ENCODE results near the gene PLAC9. TPM values are rescaled to one million over a fixed set of nuclear protein-coding genes. Genes with fewer than 3 reads are reported as not detected.
A peak's percentile ranks its signal among the peaks of the same experiment; 100 is the strongest.

Gene PLAC9
- total and polyA plus RNA-seq, 2 experiments from 2014 or later = 1.9 TPM; not detected in 1

DNA sequence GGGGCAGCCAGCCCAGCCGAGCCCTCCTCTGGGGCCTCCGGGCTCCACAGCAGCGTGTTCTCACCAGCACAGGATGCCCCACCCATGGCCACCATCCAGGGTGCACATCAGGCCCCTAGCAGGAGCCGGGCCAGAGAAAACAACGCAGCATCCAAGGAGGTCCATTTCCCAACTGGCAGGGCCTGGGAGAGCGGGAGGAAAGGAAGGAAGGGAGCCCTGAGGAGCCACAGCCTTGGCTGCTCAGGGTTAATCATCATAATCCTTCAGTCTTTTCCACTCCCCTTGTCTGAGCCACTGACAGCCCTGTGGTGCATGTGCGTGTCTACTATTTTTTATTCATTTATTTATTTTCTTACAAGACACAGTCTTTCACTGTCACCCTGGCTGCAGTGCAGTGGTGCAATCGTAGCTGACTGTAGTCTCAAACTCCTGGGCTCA lies 3.6 kb downstream of the PLAC9 start:
- Histone ChIP-seq H3K4me3 (no peak overlapping the region), H3K27ac (no peak overlapping the region), H3K4me1 (ENCODE audit: low read depth) (no peaks in the 10 kb centered on the region), H3K36me3 (no peaks in the 10 kb centered on the region), H3K27me3 (peaks cover 29% of the 10 kb centered on the region), H3K9me3 (ENCODE audit: low read depth) (no peaks in the 10 kb centered on the region)
- DNase-seq (ENCODE audit: low read depth in 1 of 2, low spot score in 1 of 2) = peak in 1 of 2 donors; percentile 96
- TF ChIP-seq, protein P1, sequence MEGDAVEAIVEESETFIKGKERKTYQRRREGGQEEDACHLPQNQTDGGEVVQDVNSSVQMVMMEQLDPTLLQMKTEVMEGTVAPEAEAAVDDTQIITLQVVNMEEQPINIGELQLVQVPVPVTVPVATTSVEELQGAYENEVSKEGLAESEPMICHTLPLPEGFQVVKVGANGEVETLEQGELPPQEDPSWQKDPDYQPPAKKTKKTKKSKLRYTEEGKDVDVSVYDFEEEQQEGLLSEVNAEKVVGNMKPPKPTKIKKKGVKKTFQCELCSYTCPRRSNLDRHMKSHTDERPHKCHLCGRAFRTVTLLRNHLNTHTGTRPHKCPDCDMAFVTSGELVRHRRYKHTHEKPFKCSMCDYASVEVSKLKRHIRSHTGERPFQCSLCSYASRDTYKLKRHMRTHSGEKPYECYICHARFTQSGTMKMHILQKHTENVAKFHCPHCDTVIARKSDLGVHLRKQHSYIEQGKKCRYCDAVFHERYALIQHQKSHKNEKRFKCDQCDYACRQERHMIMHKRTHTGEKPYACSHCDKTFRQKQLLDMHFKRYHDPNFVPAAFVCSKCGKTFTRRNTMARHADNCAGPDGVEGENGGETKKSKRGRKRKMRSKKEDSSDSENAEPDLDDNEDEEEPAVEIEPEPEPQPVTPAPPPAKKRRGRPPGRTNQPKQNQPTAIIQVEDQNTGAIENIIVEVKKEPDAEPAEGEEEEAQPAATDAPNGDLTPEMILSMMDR (IDR thresholded peaks at IDR 0.05; ENCODE audit: low read depth, low read length) = no peak

DNA sequence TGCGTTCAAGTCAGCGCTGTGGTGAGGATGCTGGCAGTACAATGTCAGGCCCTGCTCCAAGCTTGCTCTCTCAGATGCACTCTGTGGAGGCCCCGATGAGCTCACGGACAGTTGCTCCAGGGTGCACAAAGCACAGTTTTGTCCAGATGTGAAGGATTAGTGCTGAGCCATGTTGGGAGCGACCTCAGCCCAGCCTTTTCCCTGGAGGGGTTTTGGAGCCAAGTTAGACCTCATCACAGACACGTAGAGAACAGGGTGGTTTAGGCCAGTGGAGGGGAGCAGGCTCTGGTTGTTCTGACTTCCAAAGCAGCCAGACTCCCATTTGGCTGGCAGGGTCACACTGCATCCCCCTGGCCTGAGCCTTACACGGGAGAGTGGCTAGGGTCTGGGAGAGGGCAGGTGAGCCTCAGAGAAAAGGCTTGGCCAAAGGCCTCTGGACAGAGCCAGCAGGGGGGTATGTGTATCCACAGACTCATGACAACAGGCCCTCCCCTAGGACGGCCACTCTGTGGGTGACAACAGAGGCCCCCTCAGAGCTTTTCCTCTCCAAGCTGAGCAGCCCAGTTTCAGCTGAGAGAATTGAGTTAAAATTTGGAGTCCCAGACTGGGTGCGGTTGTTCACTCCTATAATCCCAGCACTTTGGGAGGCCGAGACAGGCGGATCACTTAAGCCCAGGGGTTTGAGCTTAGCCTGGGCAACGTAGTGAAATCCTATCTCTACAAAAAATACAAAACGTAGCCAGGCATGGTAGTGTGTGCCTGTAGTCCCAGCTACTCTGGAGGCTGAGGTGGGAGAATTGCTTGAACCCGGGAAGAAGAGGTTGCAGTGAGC lies 4.7 kb downstream of the PLAC9 start:
- DNase-seq (ENCODE audit: low read depth in 1 of 2, low spot score in 1 of 2) = peak in 1 of 2 donors; percentile 57
- H3K4me1 ChIP-seq (ENCODE audit: low read depth) = no peaks in the 10 kb centered on the region
- no peaks in the 10 kb centered on the region for H3K9me3 ChIP-seq (ENCODE audit: low read depth)
- peaks cover 18% of the 10 kb centered on the region for H3K27me3 ChIP-seq
- H3K4me3 ChIP-seq = no peak overlapping the region
- H3K27ac ChIP-seq = no peak overlapping the region
- TF ChIP-seq, protein P1 (IDR thresholded peaks at IDR 0.05; ENCODE audit: low read depth, low read length) = no peak
- no peaks in the 10 kb centered on the region for H3K36me3 ChIP-seq

- no peaks in the 10 kb centered on the region for H3K4me1 ChIP-seq (ENCODE audit: low read depth)
- no peak overlapping the region for H3K27ac ChIP-seq
Observed at GRCh38 chr10:80137920-80138319, 5.4 kb downstream of the PLAC9 start.

DNA sequence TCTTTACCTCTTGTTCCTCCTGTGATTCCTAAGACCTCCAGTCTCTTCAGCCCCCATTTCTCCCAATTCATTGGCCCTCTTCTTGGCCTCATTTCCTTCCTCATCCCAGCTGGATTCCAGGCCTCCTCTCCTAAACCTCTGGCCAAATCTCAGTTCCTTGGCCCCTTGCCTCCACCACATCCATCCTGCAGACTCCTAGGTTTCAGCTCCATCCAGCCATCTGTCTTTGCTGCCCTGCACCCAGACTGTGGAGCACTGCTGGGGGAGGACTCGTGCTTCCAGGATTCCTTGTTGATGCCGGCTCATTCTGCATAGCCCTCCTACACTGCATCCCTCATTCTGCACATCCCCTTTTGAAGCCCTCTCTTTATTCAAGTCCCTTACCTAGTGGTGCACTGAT lies 6.7 kb downstream of the PLAC9 start:
- H3K4me1 ChIP-seq (ENCODE audit: low read depth) = no peaks in the 10 kb centered on the region
- TF ChIP-seq, protein P1 (IDR thresholded peaks at IDR 0.05; ENCODE audit: low read depth, low read length) = no peak
- no peaks in the 10 kb centered on the region for H3K36me3 ChIP-seq
- no peaks in the 10 kb centered on the region for H3K9me3 ChIP-seq (ENCODE audit: low read depth)
- DNase-seq (ENCODE audit: low read depth in 1 of 2, low spot score in 1 of 2) = no peak
- H3K27me3 ChIP-seq = no peaks in the 10 kb centered on the region
- H3K4me3 ChIP-seq = no peak overlapping the region
- H3K27ac ChIP-seq = no peak overlapping the region

More at GRCh38 chr10:80137920-80138319, 5.4 kb downstream of the PLAC9 start:
- TF ChIP-seq, protein P1 (IDR thresholded peaks at IDR 0.05; ENCODE audit: low read depth, low read length) = no peak
- H3K27me3 ChIP-seq = peaks cover 12% of the 10 kb centered on the region
- DNase-seq (ENCODE audit: low read depth in 1 of 2, low spot score in 1 of 2) = no peak
- H3K36me3 ChIP-seq = no peaks in the 10 kb centered on the region
- H3K9me3 ChIP-seq (ENCODE audit: low read depth) = no peaks in the 10 kb centered on the region
- H3K4me3 ChIP-seq = no peak overlapping the region

DNA sequence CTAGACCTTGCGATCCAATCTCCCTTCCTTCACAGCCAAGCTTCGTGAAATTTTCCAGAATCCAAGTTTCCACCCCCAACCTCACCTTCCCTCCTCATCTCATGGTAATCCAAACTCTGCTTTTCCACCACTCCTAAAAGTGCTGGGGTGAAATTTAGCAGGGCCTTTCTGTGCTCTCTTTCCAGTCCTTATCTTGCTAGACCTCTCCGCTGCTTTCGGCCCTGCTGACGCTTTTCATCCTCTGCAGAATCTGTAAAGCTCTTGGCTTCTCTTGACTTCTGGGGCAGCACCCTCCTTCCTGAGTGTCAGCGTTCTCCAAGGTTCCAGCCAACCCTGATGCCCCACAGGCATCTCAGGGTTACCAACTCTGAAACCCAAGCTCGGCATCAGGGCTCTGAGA lies 7.7 kb downstream of the PLAC9 start:
- no peak for DNase-seq (ENCODE audit: low read depth in 1 of 2, low spot score in 1 of 2)
- no peaks in the 10 kb centered on the region for H3K4me1 ChIP-seq (ENCODE audit: low read depth)

More for the DNA sequence above, 7.7 kb downstream of the PLAC9 start:
- Histone ChIP-seq H3K4me3 (no peak overlapping the region), H3K27ac (no peak overlapping the region), H3K36me3 (no peaks in the 10 kb centered on the region), H3K27me3 (no peaks in the 10 kb centered on the region), H3K9me3 (ENCODE audit: low read depth) (no peaks in the 10 kb centered on the region)
- TF ChIP-seq, protein P1 (IDR thresholded peaks at IDR 0.05; ENCODE audit: low read depth, low read length) = no peak

All from cardiac muscle cell (in vitro differentiated cells and primary cell).